ENCODE data around the gene USO1. TPM values are rescaled to one million over a fixed set of nuclear protein-coding genes. Genes with fewer than 3 reads are reported as not detected.

USO1 gene
- total RNA-seq, 1 donor from 2014 or later, result 48.5 TPM

- Mint-ChIP-seq H3K27ac (ENCODE audit: unreplicated experiment) (no peak overlapping the region), H3K4me3 (ENCODE audit: unreplicated experiment) (peak overlapping the region; percentile 7), H3K27me3 (ENCODE audit: unreplicated experiment) (no peaks in the 10 kb centered on the region), H3K9me3 (ENCODE audit: unreplicated experiment) (no peaks in the 10 kb centered on the region), H3K4me1 (ENCODE audit: unreplicated experiment) (no peaks in the 10 kb centered on the region), H3K36me3 (ENCODE audit: low read depth, unreplicated experiment) (peaks cover 16% of the 10 kb centered on the region)
- no peak for DNase-seq (ENCODE audit: low spot score)
- TF ChIP-seq CTCF (IDR thresholded peaks at IDR 0.05; ENCODE audit: unreplicated experiment), result no peak
Observed at GRCh38 chr4:75752637-75753036, 28.3 kb downstream of the USO1 start.

- no peak for DNase-seq (ENCODE audit: low spot score)
- Mint-ChIP-seq H3K36me3 (ENCODE audit: low read depth, unreplicated experiment) (peaks cover 7% of the 10 kb centered on the region), H3K4me3 (ENCODE audit: unreplicated experiment) (no peak overlapping the region), H3K27ac (ENCODE audit: unreplicated experiment) (no peak overlapping the region), H3K9me3 (ENCODE audit: unreplicated experiment) (no peaks in the 10 kb centered on the region), H3K4me1 (ENCODE audit: unreplicated experiment) (peaks cover 11% of the 10 kb centered on the region), H3K27me3 (ENCODE audit: unreplicated experiment) (no peaks in the 10 kb centered on the region)
- no peak for TF ChIP-seq CTCF (IDR thresholded peaks at IDR 0.05; ENCODE audit: unreplicated experiment)
Observed at GRCh38 chr4:75769036-75769435, 44.7 kb downstream of the USO1 start.

- H3K9me3 Mint-ChIP-seq (ENCODE audit: unreplicated experiment), result no peaks in the 10 kb centered on the region
- H3K36me3 Mint-ChIP-seq (ENCODE audit: low read depth, unreplicated experiment), result peaks cover 26% of the 10 kb centered on the region
- H3K4me3 Mint-ChIP-seq (ENCODE audit: unreplicated experiment), result no peak overlapping the region
- DNase-seq (ENCODE audit: low spot score), result no peak
- H3K27me3 Mint-ChIP-seq (ENCODE audit: unreplicated experiment), result no peaks in the 10 kb centered on the region
- H3K27ac Mint-ChIP-seq (ENCODE audit: unreplicated experiment), result no peak overlapping the region
- TF ChIP-seq CTCF (IDR thresholded peaks at IDR 0.05; ENCODE audit: unreplicated experiment), result no peak
- H3K4me1 Mint-ChIP-seq (ENCODE audit: unreplicated experiment), result no peaks in the 10 kb centered on the region
Observed at GRCh38 chr4:75771607-75772006, 47.2 kb downstream of the USO1 start.

GRCh38 chr4:75777589-75777988 lies 53.2 kb downstream of the USO1 start:
- H3K4me3 Mint-ChIP-seq (ENCODE audit: unreplicated experiment), result no peak overlapping the region
- peaks cover 28% of the 10 kb centered on the region for H3K36me3 Mint-ChIP-seq (ENCODE audit: low read depth, unreplicated experiment)
- no peak for DNase-seq (ENCODE audit: low spot score)
- H3K27ac Mint-ChIP-seq (ENCODE audit: unreplicated experiment), result no peak overlapping the region
- TF ChIP-seq CTCF (IDR thresholded peaks at IDR 0.05; ENCODE audit: unreplicated experiment), result no peak
- H3K4me1 Mint-ChIP-seq (ENCODE audit: unreplicated experiment), result no peaks in the 10 kb centered on the region
- H3K27me3 Mint-ChIP-seq (ENCODE audit: unreplicated experiment), result no peaks in the 10 kb centered on the region
- no peaks in the 10 kb centered on the region for H3K9me3 Mint-ChIP-seq (ENCODE audit: unreplicated experiment)

GRCh38 chr4:75779105-75779757 lies 54.9 kb downstream of the USO1 start:
- H3K27me3 Mint-ChIP-seq (ENCODE audit: unreplicated experiment), result no peaks in the 10 kb centered on the region
- no peak overlapping the region for H3K4me3 Mint-ChIP-seq (ENCODE audit: unreplicated experiment)
- H3K27ac Mint-ChIP-seq (ENCODE audit: unreplicated experiment), result no peak overlapping the region
- no peak for TF ChIP-seq CTCF (IDR thresholded peaks at IDR 0.05; ENCODE audit: unreplicated experiment)
- H3K9me3 Mint-ChIP-seq (ENCODE audit: unreplicated experiment), result no peaks in the 10 kb centered on the region
- H3K36me3 Mint-ChIP-seq (ENCODE audit: low read depth, unreplicated experiment), result peaks cover 28% of the 10 kb centered on the region
- no peaks in the 10 kb centered on the region for H3K4me1 Mint-ChIP-seq (ENCODE audit: unreplicated experiment)
- no peak for DNase-seq (ENCODE audit: low spot score)

Data from endothelial cell (in vitro differentiated cells).